HepG2 (cell line): ENCODE measurements around the gene UBE2C. TPM values are rescaled to one million over a fixed set of nuclear protein-coding genes. Genes with fewer than 3 reads are reported as not detected.

Experiments used
- ASH2L ChIP-seq: fragments of 300-600, 200-600 bp; sonication (generic); IDR thresholded peaks from 2 replicates; pipeline ENCODE4 v1.7.0; 2017; ENCODE audit warnings: low read depth, mild to moderate bottlenecking, moderate library complexity, mixed read lengths, low read length; ENCODE audit not compliant: insufficient read length
- ISL2 ChIP-seq: sonication (generic); formaldehyde crosslinking; IDR thresholded peaks from 2 replicates; pipeline ENCODE4 v1.5.0; 2020; ENCODE audit warnings: missing genetic modification reagents
- PAF1 ChIP-seq: IDR thresholded peaks from 2 replicates; pipeline ENCODE4 v1.6.1; 2016; ENCODE audit warnings: missing genetic modification reagents, missing compliant biosample characterization
- PAWR ChIP-seq: sonication (generic); formaldehyde crosslinking; IDR thresholded peaks from 2 replicates; pipeline ENCODE4 v1.4.0; 2020; ENCODE audit warnings: missing genetic modification reagents, mild to moderate bottlenecking, borderline replicate concordance
- PRPF4 ChIP-seq: fragments of 200-400 bp; formaldehyde crosslinking; IDR thresholded peaks from 2 replicates; pipeline ENCODE4 v1.6.1; 2016; ENCODE audit warnings: low read length, low read depth; ENCODE audit not compliant: poor library complexity, severe bottlenecking
- RBAK ChIP-seq: sonication (generic); formaldehyde crosslinking; IDR thresholded peaks from 2 replicates; pipeline ENCODE4 v1.5.1; 2020; ENCODE audit warnings: mild to moderate bottlenecking, missing genetic modification reagents
- SALL1 ChIP-seq: sonication (generic); formaldehyde crosslinking; IDR thresholded peaks from 2 replicates; pipeline ENCODE4 v1.8.0; 2022; ENCODE audit warnings: mild to moderate bottlenecking, missing genetic modification reagents
- SMYD3 ChIP-seq: sonication (generic); formaldehyde crosslinking; IDR thresholded peaks from 2 replicates; pipeline ENCODE4 v1.8.1; 2023; ENCODE audit warnings: mild to moderate bottlenecking, missing genetic modification reagents
- TGIF2 ChIP-seq: IDR thresholded peaks from 2 replicates; pipeline ENCODE4 v1.6.1; 2016; ENCODE audit warnings: control low read depth, missing compliant biosample characterization
- ZC3H13 ChIP-seq: sonication (generic); formaldehyde crosslinking; IDR thresholded peaks from 2 replicates; pipeline ENCODE4 v1.8.1; 2023; ENCODE audit warnings: mild to moderate bottlenecking, missing genetic modification reagents, moderate library complexity
- ZNF605 ChIP-seq: sonication (generic); formaldehyde crosslinking; IDR thresholded peaks from 2 replicates; pipeline ENCODE4 v1.8.0; 2022; ENCODE audit warnings: mild to moderate bottlenecking, missing genetic modification reagents
- ZNF614 ChIP-seq: IDR thresholded peaks from 2 replicates; pipeline ENCODE4 v1.6.1; 2018; ENCODE audit warnings: missing biosample characterization, missing genetic modification reagents, inconsistent platforms, borderline replicate concordance
- ZNF709 ChIP-seq: sonication (generic); formaldehyde crosslinking; IDR thresholded peaks from 2 replicates; pipeline ENCODE4 v1.5.0; 2020; ENCODE audit warnings: mild to moderate bottlenecking, missing genetic modification reagents
- ZSCAN20 ChIP-seq: sonication (generic); formaldehyde crosslinking; IDR thresholded peaks from 2 replicates; pipeline ENCODE4 v1.4.0; 2020; ENCODE audit warnings: missing genetic modification reagents, mild to moderate bottlenecking, borderline replicate concordance
- polyA plus RNA-seq, 8 experiments: library from polyadenylated mRNA; depleted of rRNA in 3 of 8; stranded (reverse) in 7 of 8; unstranded in 1 of 8; fragments of >200 nt; fragmentation: Illumina TruSeq in 4 of 8; extraction: Trizol in 4 of 8; gene quantifications; 2 replicates each; pipeline versions ENCODE4 v1.2.1 to v1.2.3, GENCODE V29; 2011 to 2016; ENCODE audit warnings: low read depth in 4 of 8, missing spikeins in 1 of 8, mixed read lengths in 1 of 8; ENCODE audit not compliant: insufficient read depth in 1 of 8
- total RNA-seq, 5 experiments: library from RNA; depleted of rRNA; stranded (reverse); fragments of >200 nt; fragmentation: Illumina TruSeq; extraction: Trizol; gene quantifications; 2 replicates each; pipeline ENCODE4 v1.2.3, GENCODE V29; 2016; ENCODE audit warnings: low read depth in 1 of 5
- TF ChIP-seq, protein P1 (sequence below): sonication (generic); formaldehyde crosslinking; IDR thresholded peaks from 2 replicates; pipeline ENCODE4 v1.5.0; 2020; ENCODE audit warnings: mild to moderate bottlenecking, missing genetic modification reagents, borderline replicate concordance
- TF ChIP-seq, protein P2 (sequence below), 2 experiments: sonication (generic) in 1 of 2; formaldehyde crosslinking in 1 of 2; IDR thresholded peaks; 2 replicates each; pipeline versions ENCODE4 v1.6.1 to v1.9.0; 2014 to 2022; ENCODE audit warnings: antibody characterized with exemption in 1 of 2, borderline replicate concordance in 1 of 2, inconsistent platforms in 1 of 2, low read depth in 1 of 2, missing genetic modification reagents in 1 of 2
- TF ChIP-seq, protein P3 (sequence below): sonication (generic); formaldehyde crosslinking; IDR thresholded peaks from 2 replicates; pipeline ENCODE4 v1.5.1; 2020; ENCODE audit warnings: missing genetic modification reagents, mild to moderate bottlenecking, borderline replicate concordance

UBE2C gene
- total and polyA plus RNA-seq, 2 of the 13 experiments (the other 11 are each of a cell fraction or from before 2014, with no cell fraction given), result 100 to 123 TPM

- TF ChIP-seq, protein P1, sequence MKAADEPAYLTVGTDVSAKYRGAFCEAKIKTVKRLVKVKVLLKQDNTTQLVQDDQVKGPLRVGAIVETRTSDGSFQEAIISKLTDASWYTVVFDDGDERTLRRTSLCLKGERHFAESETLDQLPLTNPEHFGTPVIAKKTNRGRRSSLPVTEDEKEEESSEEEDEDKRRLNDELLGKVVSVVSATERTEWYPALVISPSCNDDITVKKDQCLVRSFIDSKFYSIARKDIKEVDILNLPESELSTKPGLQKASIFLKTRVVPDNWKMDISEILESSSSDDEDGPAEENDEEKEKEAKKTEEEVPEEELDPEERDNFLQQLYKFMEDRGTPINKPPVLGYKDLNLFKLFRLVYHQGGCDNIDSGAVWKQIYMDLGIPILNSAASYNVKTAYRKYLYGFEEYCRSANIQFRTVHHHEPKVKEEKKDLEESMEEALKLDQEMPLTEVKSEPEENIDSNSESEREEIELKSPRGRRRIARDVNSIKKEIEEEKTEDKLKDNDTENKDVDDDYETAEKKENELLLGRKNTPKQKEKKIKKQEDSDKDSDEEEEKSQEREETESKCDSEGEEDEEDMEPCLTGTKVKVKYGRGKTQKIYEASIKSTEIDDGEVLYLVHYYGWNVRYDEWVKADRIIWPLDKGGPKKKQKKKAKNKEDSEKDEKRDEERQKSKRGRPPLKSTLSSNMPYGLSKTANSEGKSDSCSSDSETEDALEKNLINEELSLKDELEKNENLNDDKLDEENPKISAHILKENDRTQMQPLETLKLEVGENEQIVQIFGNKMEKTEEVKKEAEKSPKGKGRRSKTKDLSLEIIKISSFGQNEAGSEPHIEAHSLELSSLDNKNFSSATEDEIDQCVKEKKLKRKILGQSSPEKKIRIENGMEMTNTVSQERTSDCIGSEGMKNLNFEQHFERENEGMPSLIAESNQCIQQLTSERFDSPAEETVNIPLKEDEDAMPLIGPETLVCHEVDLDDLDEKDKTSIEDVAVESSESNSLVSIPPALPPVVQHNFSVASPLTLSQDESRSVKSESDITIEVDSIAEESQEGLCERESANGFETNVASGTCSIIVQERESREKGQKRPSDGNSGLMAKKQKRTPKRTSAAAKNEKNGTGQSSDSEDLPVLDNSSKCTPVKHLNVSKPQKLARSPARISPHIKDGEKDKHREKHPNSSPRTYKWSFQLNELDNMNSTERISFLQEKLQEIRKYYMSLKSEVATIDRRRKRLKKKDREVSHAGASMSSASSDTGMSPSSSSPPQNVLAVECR (CRISPR knock-in tag), result peak; percentile 99
- TF ChIP-seq ZNF709 (peak; percentile 83), PAF1 (CRISPR knock-in tag) (peak; percentile 76; the same call in 1 of the 2 replicates), ZSCAN20 (CRISPR knock-in tag) (peak; percentile 58; the same call in 1 of the 2 replicates), ISL2 (CRISPR knock-in tag) (0 out of 2 replicates have a peak, but pooled peaks have one; percentile 22), ZNF614 (CRISPR knock-in tag) (0 out of 2 replicates have a peak, but pooled peaks have one; percentile 19), ZC3H13 (CRISPR knock-in tag) (peak; percentile 82; the same call in 1 of the 2 replicates), PAWR (no peak), RBAK (CRISPR knock-in tag) (no peak), PRPF4 (peak; percentile 48), TGIF2 (CRISPR knock-in tag) (0 out of 2 replicates have a peak, but pooled peaks have one; percentile 68), ZNF605 (CRISPR knock-in tag) (peak; percentile 71; the same call in 1 of the 2 replicates), SALL1 (peak; percentile 70), SMYD3 (peak; percentile 98), ASH2L (peak; percentile 7)
- TF ChIP-seq, protein P2, sequence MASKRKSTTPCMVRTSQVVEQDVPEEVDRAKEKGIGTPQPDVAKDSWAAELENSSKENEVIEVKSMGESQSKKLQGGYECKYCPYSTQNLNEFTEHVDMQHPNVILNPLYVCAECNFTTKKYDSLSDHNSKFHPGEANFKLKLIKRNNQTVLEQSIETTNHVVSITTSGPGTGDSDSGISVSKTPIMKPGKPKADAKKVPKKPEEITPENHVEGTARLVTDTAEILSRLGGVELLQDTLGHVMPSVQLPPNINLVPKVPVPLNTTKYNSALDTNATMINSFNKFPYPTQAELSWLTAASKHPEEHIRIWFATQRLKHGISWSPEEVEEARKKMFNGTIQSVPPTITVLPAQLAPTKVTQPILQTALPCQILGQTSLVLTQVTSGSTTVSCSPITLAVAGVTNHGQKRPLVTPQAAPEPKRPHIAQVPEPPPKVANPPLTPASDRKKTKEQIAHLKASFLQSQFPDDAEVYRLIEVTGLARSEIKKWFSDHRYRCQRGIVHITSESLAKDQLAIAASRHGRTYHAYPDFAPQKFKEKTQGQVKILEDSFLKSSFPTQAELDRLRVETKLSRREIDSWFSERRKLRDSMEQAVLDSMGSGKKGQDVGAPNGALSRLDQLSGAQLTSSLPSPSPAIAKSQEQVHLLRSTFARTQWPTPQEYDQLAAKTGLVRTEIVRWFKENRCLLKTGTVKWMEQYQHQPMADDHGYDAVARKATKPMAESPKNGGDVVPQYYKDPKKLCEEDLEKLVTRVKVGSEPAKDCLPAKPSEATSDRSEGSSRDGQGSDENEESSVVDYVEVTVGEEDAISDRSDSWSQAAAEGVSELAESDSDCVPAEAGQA (IDR thresholded peaks at IDR 0.05; ENCODE audit: low read depth), result no peak
- TF ChIP-seq, protein P2 (CRISPR knock-in tag; IDR thresholded peaks at IDR 0.05; ENCODE audit: borderline replicate concordance), result no peak
- TF ChIP-seq, protein P3, sequence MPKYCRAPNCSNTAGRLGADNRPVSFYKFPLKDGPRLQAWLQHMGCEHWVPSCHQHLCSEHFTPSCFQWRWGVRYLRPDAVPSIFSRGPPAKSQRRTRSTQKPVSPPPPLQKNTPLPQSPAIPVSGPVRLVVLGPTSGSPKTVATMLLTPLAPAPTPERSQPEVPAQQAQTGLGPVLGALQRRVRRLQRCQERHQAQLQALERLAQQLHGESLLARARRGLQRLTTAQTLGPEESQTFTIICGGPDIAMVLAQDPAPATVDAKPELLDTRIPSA (CRISPR knock-in tag), result no peak
These were observed at the start of gene UBE2C (continued) for GRCh38 chr20:45812157-45813005.
